Measurements from ENCODE around the gene TAS2R43. TPM values are rescaled to one million over a fixed set of nuclear protein-coding genes. Genes with fewer than 3 reads are reported as not detected.
"Not testable (repeated sequence)": the region's sequence is repeated elsewhere in the genome, so short reads cannot be mapped to it uniquely, and the experiment has no call there.

The TAS2R43 gene
- 10 to 100 TPM in 1 of 2 donors, 1 to 10 TPM in 1; 3.4 to 10.8 TPM for total RNA-seq
- under 1 TPM; 0.42 to 0.63 TPM for polyA plus RNA-seq (ENCODE audit: insufficient read length in 2 of 2)
- long read RNA-seq, donor 1 = 0 reads
- long read RNA-seq, donor 2 = 0 reads
- long read RNA-seq, donor 3 = 0 reads
- long read RNA-seq, donor 4 = 0 reads

GRCh38 chr12:11092128-11092527, at the start of gene TAS2R43:
TSS of gene TAS2R43 (minus strand) at chr12:11092313. CDS start at chr12:11092229, 84 bp downstream.
- H3K4me3 ChIP-seq (ENCODE audit: low read depth, low read length) = no peak within 1 kb of the TSS
- WGBS (ENCODE audit: insufficient coverage) = 97% methylated on average over 4 of the region's 6 CpGs
- H3K9me3 ChIP-seq (ENCODE audit: control insufficient read depth, insufficient read depth, low read length) = no peaks in the 10 kb centered on the region
- no peak within 1 kb of the TSS for H3K27ac ChIP-seq (ENCODE audit: low read depth, low read length)
- no peak for DNase-seq (ENCODE audit: low read depth in 4 of 6, low spot score in 6 of 6)
- no peaks in the 10 kb centered on the region for H3K27me3 ChIP-seq (ENCODE audit: control insufficient read depth, insufficient read depth, low read length)
- H3K36me3 ChIP-seq (ENCODE audit: control insufficient read depth, insufficient read depth, low read length) = no peaks in the 10 kb centered on the region
- H3K4me1 ChIP-seq (ENCODE audit: control insufficient read depth, insufficient read depth, low read length) = no peaks in the 10 kb centered on the region

GRCh38 chr12:11136075-11136474, 44.0 kb upstream of the TAS2R43 start:
- no peaks in the 10 kb centered on the region for H3K4me1 ChIP-seq (ENCODE audit: control insufficient read depth, insufficient read depth, low read length)
- no peaks in the 10 kb centered on the region for H3K36me3 ChIP-seq (ENCODE audit: control insufficient read depth, insufficient read depth, low read length)
- no peak overlapping the region for H3K27ac ChIP-seq (ENCODE audit: low read depth, low read length)
- H3K4me3 ChIP-seq (ENCODE audit: low read depth, low read length) = no peak overlapping the region
- DNase-seq (ENCODE audit: low read depth in 4 of 6, low spot score in 6 of 6) = no peak
- no CpG with 5 or more reads among the region's 2 CpGs for WGBS (ENCODE audit: insufficient coverage)
- no peaks in the 10 kb centered on the region for H3K27me3 ChIP-seq (ENCODE audit: control insufficient read depth, insufficient read depth, low read length)
- no peaks in the 10 kb centered on the region for H3K9me3 ChIP-seq (ENCODE audit: control insufficient read depth, insufficient read depth, low read length)

GRCh38 chr12:11134305-11134704, 42.2 kb upstream of the TAS2R43 start, which contains the start of gene TAS2R30:
TSS of gene TAS2R30 (minus strand) at chr12:11134644. CDS start at chr12:11134244, 400 bp downstream.
- Histone ChIP-seq H3K27me3 (ENCODE audit: control insufficient read depth, insufficient read depth, low read length) (no peaks in the 10 kb centered on the region), H3K36me3 (ENCODE audit: control insufficient read depth, insufficient read depth, low read length) (no peaks in the 10 kb centered on the region), H3K9me3 (ENCODE audit: control insufficient read depth, insufficient read depth, low read length) (no peaks in the 10 kb centered on the region), H3K27ac (ENCODE audit: low read depth, low read length) (peak within 1 kb of the TSS; percentile 40), H3K4me1 (ENCODE audit: control insufficient read depth, insufficient read depth, low read length) (no peaks in the 10 kb centered on the region), H3K4me3 (ENCODE audit: low read depth, low read length) (no peak within 1 kb of the TSS)
- DNase-seq (ENCODE audit: low read depth in 4 of 6, low spot score in 6 of 6) = peak in 2 of 6 donors; percentile 7 to 15
- WGBS (ENCODE audit: insufficient coverage) = no CpG with 5 or more reads among the region's 3 CpGs

- no peaks in the 10 kb centered on the region for H3K9me3 ChIP-seq (ENCODE audit: control insufficient read depth, insufficient read depth, low read length)
- peak overlapping the region; percentile 40 for H3K27ac ChIP-seq (ENCODE audit: low read depth, low read length)
- WGBS (ENCODE audit: insufficient coverage) = no CpG with 5 or more reads among the region's 2 CpGs
- H3K4me3 ChIP-seq (ENCODE audit: low read depth, low read length) = no peak overlapping the region
- H3K36me3 ChIP-seq (ENCODE audit: control insufficient read depth, insufficient read depth, low read length) = no peaks in the 10 kb centered on the region
- DNase-seq (ENCODE audit: low read depth in 4 of 6, low spot score in 6 of 6) = no peak
- no peaks in the 10 kb centered on the region for H3K4me1 ChIP-seq (ENCODE audit: control insufficient read depth, insufficient read depth, low read length)
- no peaks in the 10 kb centered on the region for H3K27me3 ChIP-seq (ENCODE audit: control insufficient read depth, insufficient read depth, low read length)
Measured at GRCh38 chr12:11133816-11134215, 41.7 kb upstream of the TAS2R43 start.

GRCh38 chr12:11133162-11133561, 41.0 kb upstream of the TAS2R43 start:
- no peaks in the 10 kb centered on the region for H3K27me3 ChIP-seq (ENCODE audit: control insufficient read depth, insufficient read depth, low read length)
- H3K9me3 ChIP-seq (ENCODE audit: control insufficient read depth, insufficient read depth, low read length) = no peaks in the 10 kb centered on the region
- H3K4me3 ChIP-seq (ENCODE audit: low read depth, low read length) = no peak overlapping the region
- peak overlapping the region; percentile 40 for H3K27ac ChIP-seq (ENCODE audit: low read depth, low read length)
- no peaks in the 10 kb centered on the region for H3K4me1 ChIP-seq (ENCODE audit: control insufficient read depth, insufficient read depth, low read length)
- DNase-seq (ENCODE audit: low read depth in 4 of 6, low spot score in 6 of 6) = no peak
- WGBS (ENCODE audit: insufficient coverage) = no CpG with 5 or more reads among the region's 2 CpGs
- no peaks in the 10 kb centered on the region for H3K36me3 ChIP-seq (ENCODE audit: control insufficient read depth, insufficient read depth, low read length)

GRCh38 chr12:11130999-11131398, 38.9 kb upstream of the TAS2R43 start:
- no CpG with 5 or more reads among the region's 2 CpGs for WGBS (ENCODE audit: insufficient coverage)
- no peak overlapping the region for H3K27ac ChIP-seq (ENCODE audit: low read depth, low read length)
- no peak overlapping the region for H3K4me3 ChIP-seq (ENCODE audit: low read depth, low read length)
- no peaks in the 10 kb centered on the region for H3K27me3 ChIP-seq (ENCODE audit: control insufficient read depth, insufficient read depth, low read length)
- no peak for DNase-seq (ENCODE audit: low read depth in 4 of 6, low spot score in 6 of 6)
- H3K4me1 ChIP-seq (ENCODE audit: control insufficient read depth, insufficient read depth, low read length) = no peaks in the 10 kb centered on the region
- H3K36me3 ChIP-seq (ENCODE audit: control insufficient read depth, insufficient read depth, low read length) = no peaks in the 10 kb centered on the region
- no peaks in the 10 kb centered on the region for H3K9me3 ChIP-seq (ENCODE audit: control insufficient read depth, insufficient read depth, low read length)

GRCh38 chr12:11130382-11130781, 38.3 kb upstream of the TAS2R43 start:
- H3K27me3 ChIP-seq (ENCODE audit: control insufficient read depth, insufficient read depth, low read length) = no peaks in the 10 kb centered on the region
- no peaks in the 10 kb centered on the region for H3K9me3 ChIP-seq (ENCODE audit: control insufficient read depth, insufficient read depth, low read length)
- H3K27ac ChIP-seq (ENCODE audit: low read depth, low read length) = no peak overlapping the region
- 80% methylated on average over 3 of the region's 3 CpGs for WGBS (ENCODE audit: insufficient coverage)
- DNase-seq (ENCODE audit: low read depth in 4 of 6, low spot score in 6 of 6) = no peak
- no peak overlapping the region for H3K4me3 ChIP-seq (ENCODE audit: low read depth, low read length)
- H3K4me1 ChIP-seq (ENCODE audit: control insufficient read depth, insufficient read depth, low read length) = no peaks in the 10 kb centered on the region
- no peaks in the 10 kb centered on the region for H3K36me3 ChIP-seq (ENCODE audit: control insufficient read depth, insufficient read depth, low read length)

- not testable (repeated sequence) for H3K4me1 ChIP-seq (ENCODE audit: control insufficient read depth, insufficient read depth, low read length); DNase-seq (ENCODE audit: low read depth in 4 of 6, low spot score in 6 of 6); H3K27me3 ChIP-seq (ENCODE audit: control insufficient read depth, insufficient read depth, low read length); H3K4me3 ChIP-seq (ENCODE audit: low read depth, low read length); H3K27ac ChIP-seq (ENCODE audit: low read depth, low read length); H3K36me3 ChIP-seq (ENCODE audit: control insufficient read depth, insufficient read depth, low read length)
- peaks cover 11% of the 10 kb centered on the region for H3K9me3 ChIP-seq (ENCODE audit: control insufficient read depth, insufficient read depth, low read length)
- WGBS (ENCODE audit: insufficient coverage) = no CpG with 5 or more reads among the region's 1 CpG
Measured at GRCh38 chr12:11114130-11114529, 22.0 kb upstream of the TAS2R43 start.

- H3K27me3 ChIP-seq (ENCODE audit: control insufficient read depth, insufficient read depth, low read length); DNase-seq (ENCODE audit: low read depth in 4 of 6, low spot score in 6 of 6); H3K27ac ChIP-seq (ENCODE audit: low read depth, low read length); H3K36me3 ChIP-seq (ENCODE audit: control insufficient read depth, insufficient read depth, low read length); H3K4me1 ChIP-seq (ENCODE audit: control insufficient read depth, insufficient read depth, low read length); H3K4me3 ChIP-seq (ENCODE audit: low read depth, low read length); H3K9me3 ChIP-seq (ENCODE audit: control insufficient read depth, insufficient read depth, low read length): not testable (repeated sequence)
- WGBS (ENCODE audit: insufficient coverage) = no CpG with 5 or more reads among the region's 1 CpG
Measured at GRCh38 chr12:11111213-11111612, 19.1 kb upstream of the TAS2R43 start.

- Histone ChIP-seq H3K4me3 (ENCODE audit: low read depth, low read length) (no peak overlapping the region), H3K27me3 (ENCODE audit: control insufficient read depth, insufficient read depth, low read length) (no peaks in the 10 kb centered on the region), H3K36me3 (ENCODE audit: control insufficient read depth, insufficient read depth, low read length) (no peaks in the 10 kb centered on the region), H3K27ac (ENCODE audit: low read depth, low read length) (no peak overlapping the region), H3K4me1 (ENCODE audit: control insufficient read depth, insufficient read depth, low read length) (no peaks in the 10 kb centered on the region), H3K9me3 (ENCODE audit: control insufficient read depth, insufficient read depth, low read length) (no peaks in the 10 kb centered on the region)
- WGBS (ENCODE audit: insufficient coverage) = 92% methylated on average over 2 of the region's 2 CpGs
- DNase-seq (ENCODE audit: low read depth in 4 of 6, low spot score in 6 of 6) = no peak
Measured at GRCh38 chr12:11108862-11109261, 16.7 kb upstream of the TAS2R43 start.

Data from spinal cord (tissue), 10 donors.